Spleen (tissue), 11 donors: ENCODE measurements around the gene MYO6. TPM values are rescaled to one million over a fixed set of nuclear protein-coding genes. Genes with fewer than 3 reads are reported as not detected.

Experiments used
- DNase-seq: peaks from one replicate; pipeline ENCODE4 v3.0.0-alpha.2; 2020
- H3K27ac ChIP-seq, 8 donors: fragments of 200-600 bp; sonication (generic) in 7 of 8; 1 replicate in 4 of 8; 2 replicates in 4 of 8; pipeline versions ENCODE4 v1.5.0 to v1.8.0; 2016 to 2021; ENCODE audit warnings: inconsistent platforms in 4 of 8, mild to moderate bottlenecking in 4 of 8, moderate library complexity in 1 of 8
- H3K27me3 ChIP-seq, 7 donors: fragments of 200-600 bp; sonication (generic) in 6 of 7; replicated peaks in 1 of 7; 1 replicate in 4 of 7; 2 replicates in 3 of 7; pipeline versions ENCODE4 v1.5.0 to v1.8.0; 2016 to 2021; ENCODE audit warnings: inconsistent platforms in 3 of 7, mild to moderate bottlenecking in 1 of 7
- H3K36me3 ChIP-seq, 6 donors: fragments of 200-600 bp; sonication (generic) in 5 of 6; 1 replicate in 4 of 6; 2 replicates in 2 of 6; pipeline versions ENCODE4 v1.5.0 to v1.8.0; 2016 to 2021; ENCODE audit warnings: inconsistent platforms in 2 of 6
- H3K4me1 ChIP-seq, 6 donors: fragments of 200-600 bp; sonication (generic) in 5 of 6; 1 replicate in 3 of 6; 2 replicates in 3 of 6; pipeline versions ENCODE4 v1.5.0 to v1.8.0; 2016 to 2021; ENCODE audit warnings: inconsistent platforms in 3 of 6
- H3K4me3 ChIP-seq, 8 donors: fragments of 200-600 bp; sonication (generic) in 7 of 8; 1 replicate in 4 of 8; 2 replicates in 4 of 8; pipeline versions ENCODE4 v1.5.0 to v1.8.0; 2016 to 2021; ENCODE audit warnings: inconsistent platforms in 4 of 8, mild to moderate bottlenecking in 4 of 8, moderate library complexity in 2 of 8
- H3K9me3 ChIP-seq, 8 donors: fragments of 200-600 bp; sonication (generic) in 7 of 8; 1 replicate in 4 of 8; 2 replicates in 4 of 8; pipeline versions ENCODE4 v1.5.0 to v1.8.0; 2016 to 2021; ENCODE audit warnings: inconsistent platforms in 4 of 8
- POLR2A ChIP-seq, 3 donors: fragments of 450-650 bp; IDR thresholded peaks; one replicate each; pipeline ENCODE4 v1.5.1; 2017; ENCODE audit warnings: antibody characterized with exemption in 3 of 3, mild to moderate bottlenecking in 1 of 3
- POLR2AphosphoS5 ChIP-seq, 3 donors: sonication (generic); formaldehyde crosslinking; IDR thresholded peaks; one replicate each; pipeline ENCODE4 v1.5.1; 2017; ENCODE audit warnings: antibody characterized with exemption in 3 of 3
- WGBS, 5 donors: extraction: QIAGEN DNeasy Blood & Tissue Kit in 3 of 5; methylation state at CpG; one replicate each; pipeline versions ENCODE4 v1.1.5 to v1.1.7; 2013 to 2018; 5-methylcytosine and 5-hydroxymethylcytosine counted together
- intact Hi-C: fragments of 100-400 bp; cut with DNase I; formaldehyde crosslinking; loops from one replicate; pipeline ENCODE4 v1.15.0; 2023; ENCODE audit warnings: low total_unique reads
- polyA plus RNA-seq, 3 donors: library from polyadenylated mRNA; stranded (reverse); fragments of 200-250 nt; gene quantifications; one replicate each; pipeline ENCODE4 v1.2.1, GENCODE V29; 2013
- total RNA-seq, 7 donors: library from RNA; depleted of rRNA in 3 of 7; stranded (reverse); fragments of >200 nt in 3 of 7; fragmentation: NEBNext Ultra II Directional in 4 of 7; extraction: Animal tissue kit (Norgen Biotek cat#: 25700) in 4 of 7; gene quantifications; one replicate each; pipeline versions ENCODE4 v1.1.0 to v1.2.1, GENCODE V29; 2016 to 2021
- TF ChIP-seq, protein P1 (sequence below), 11 experiments: fragments of 200-600 bp in 7 of 11; fragments of 450-650 bp in 4 of 11; sonication (generic) in 4 of 11; IDR thresholded peaks in 8 of 11; conservative IDR thresholded peaks in 3 of 11; 1 replicate in 7 of 11; 2 replicates in 4 of 11; pipeline versions ENCODE4 v1.4.0 to v1.8.0; 2016 to 2021; ENCODE audit warnings: antibody characterized with exemption in 11 of 11, inconsistent platforms in 4 of 11, mild to moderate bottlenecking in 1 of 11
- donor health status: healthy with polysubstance abuse.
- donor health status: DM: no; HTN: no; CAD: no; lungs with moderate emphysema.
- donor health status: DM: no; HTN: no; CAD: no.
- donor health status: Bipolar disorder and iron deficiency.
- donor health status: healthy.
- donor health status: DM: no; HTN: no; CAD: no.
- donor health status: DM: yes; HTN: yes; CAD: no.

The MYO6 gene
- total and polyA plus RNA-seq, 10 donors: 4.2 to 29.1 (median 18.2) TPM

DNA sequence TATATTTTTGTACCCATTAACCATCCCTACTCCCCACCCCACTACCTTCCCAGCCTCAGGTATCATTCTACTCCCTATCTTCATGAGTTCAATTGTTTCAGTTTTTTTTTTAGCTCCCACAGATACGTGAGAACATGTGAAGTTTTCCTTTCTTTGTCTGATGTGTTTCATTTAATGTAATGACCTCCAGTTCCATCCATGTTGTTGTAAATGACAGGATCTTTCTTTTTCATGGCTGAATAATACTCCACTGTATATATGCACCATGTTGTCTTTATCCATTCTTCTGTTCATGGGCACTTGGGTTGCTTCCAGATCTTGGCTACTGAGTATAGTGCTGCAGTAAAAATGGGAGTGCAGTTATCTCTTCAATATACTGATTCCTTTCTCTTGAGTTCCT, 63.5 kb downstream of the MYO6 start:
- intact Hi-C loops: no loop called here
- 76 to 98% (median 94%) methylated on average over 1 of the region's 1 CpG for WGBS, 5 donors
- no peak for TF ChIP-seq POLR2A (IDR thresholded peaks at IDR 0.05)
- TF ChIP-seq, protein P1, sequence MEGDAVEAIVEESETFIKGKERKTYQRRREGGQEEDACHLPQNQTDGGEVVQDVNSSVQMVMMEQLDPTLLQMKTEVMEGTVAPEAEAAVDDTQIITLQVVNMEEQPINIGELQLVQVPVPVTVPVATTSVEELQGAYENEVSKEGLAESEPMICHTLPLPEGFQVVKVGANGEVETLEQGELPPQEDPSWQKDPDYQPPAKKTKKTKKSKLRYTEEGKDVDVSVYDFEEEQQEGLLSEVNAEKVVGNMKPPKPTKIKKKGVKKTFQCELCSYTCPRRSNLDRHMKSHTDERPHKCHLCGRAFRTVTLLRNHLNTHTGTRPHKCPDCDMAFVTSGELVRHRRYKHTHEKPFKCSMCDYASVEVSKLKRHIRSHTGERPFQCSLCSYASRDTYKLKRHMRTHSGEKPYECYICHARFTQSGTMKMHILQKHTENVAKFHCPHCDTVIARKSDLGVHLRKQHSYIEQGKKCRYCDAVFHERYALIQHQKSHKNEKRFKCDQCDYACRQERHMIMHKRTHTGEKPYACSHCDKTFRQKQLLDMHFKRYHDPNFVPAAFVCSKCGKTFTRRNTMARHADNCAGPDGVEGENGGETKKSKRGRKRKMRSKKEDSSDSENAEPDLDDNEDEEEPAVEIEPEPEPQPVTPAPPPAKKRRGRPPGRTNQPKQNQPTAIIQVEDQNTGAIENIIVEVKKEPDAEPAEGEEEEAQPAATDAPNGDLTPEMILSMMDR (IDR thresholded peaks at IDR 0.05 in 8 of 11, conservative IDR thresholded peaks at IDR 0.05 in 3 of 11): no peak
- no peak for TF ChIP-seq POLR2AphosphoS5 (IDR thresholded peaks at IDR 0.05)

DNA sequence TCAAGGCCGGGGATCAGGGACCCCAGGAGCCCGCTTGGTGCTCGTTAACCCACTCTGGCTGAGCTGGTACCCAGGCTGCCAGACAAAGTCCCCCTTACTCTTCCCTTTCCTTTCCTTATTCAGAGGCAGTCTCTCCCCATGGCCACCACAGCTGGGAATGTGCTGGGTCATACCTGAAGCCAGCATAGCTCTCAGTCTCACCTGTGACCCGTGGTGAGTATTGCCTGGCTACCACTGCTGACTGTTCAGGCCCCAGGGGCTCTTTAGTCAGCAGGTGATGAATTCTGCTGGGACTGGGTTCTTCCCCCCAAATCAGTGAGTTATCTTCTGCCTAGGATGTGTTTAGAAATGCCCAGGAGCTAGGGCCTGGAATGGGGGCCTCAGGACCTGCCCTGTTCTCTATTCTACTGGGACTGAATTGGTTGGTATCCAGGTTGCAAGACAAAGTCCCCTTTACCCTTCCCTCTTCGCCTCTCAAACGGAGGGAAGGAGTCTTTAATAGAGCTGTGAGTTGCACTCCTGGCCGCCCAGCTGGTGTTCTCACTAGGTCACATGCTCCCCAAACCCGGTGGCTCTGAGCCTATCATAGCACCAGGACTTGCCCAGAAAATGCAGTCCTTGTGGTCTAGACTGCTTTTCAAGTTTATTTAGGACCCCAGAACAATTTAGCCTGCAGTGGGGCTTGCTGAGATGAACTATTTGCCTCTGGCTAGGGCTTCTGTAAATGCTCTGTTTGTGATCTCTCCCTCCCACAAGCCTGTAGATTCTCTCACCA, 64.6 kb downstream of the MYO6 start:
- no peak for DNase-seq
- Histone ChIP-seq H3K9me3 (peaks cover 0 to 5% (median 0%) of the 10 kb centered on the region in 8 donors), H3K27me3 (no peaks in the 10 kb centered on the region), H3K27ac (no peak overlapping the region), H3K4me3 (no peak overlapping the region), H3K36me3 (no peaks in the 10 kb centered on the region), H3K4me1 (no peaks in the 10 kb centered on the region)
- intact Hi-C loops: no loop called here
- WGBS, 5 donors: 80 to 86% (median 85%) methylated on average over 8 of the region's 8 CpGs
- no peak for TF ChIP-seq POLR2AphosphoS5 (IDR thresholded peaks at IDR 0.05)
- TF ChIP-seq, protein P1 (IDR thresholded peaks at IDR 0.05 in 8 of 11, conservative IDR thresholded peaks at IDR 0.05 in 3 of 11): no peak
- TF ChIP-seq POLR2A (IDR thresholded peaks at IDR 0.05): no peak

More for the DNA sequence above, 63.5 kb downstream of the MYO6 start:
- Histone ChIP-seq H3K4me1 (no peaks in the 10 kb centered on the region), H3K27ac (no peak overlapping the region), H3K4me3 (no peak overlapping the region), H3K27me3 (no peaks in the 10 kb centered on the region), H3K36me3 (no peaks in the 10 kb centered on the region), H3K9me3 (peaks cover 0 to 5% (median 0%) of the 10 kb centered on the region in 8 donors)
- DNase-seq: no peak

DNA sequence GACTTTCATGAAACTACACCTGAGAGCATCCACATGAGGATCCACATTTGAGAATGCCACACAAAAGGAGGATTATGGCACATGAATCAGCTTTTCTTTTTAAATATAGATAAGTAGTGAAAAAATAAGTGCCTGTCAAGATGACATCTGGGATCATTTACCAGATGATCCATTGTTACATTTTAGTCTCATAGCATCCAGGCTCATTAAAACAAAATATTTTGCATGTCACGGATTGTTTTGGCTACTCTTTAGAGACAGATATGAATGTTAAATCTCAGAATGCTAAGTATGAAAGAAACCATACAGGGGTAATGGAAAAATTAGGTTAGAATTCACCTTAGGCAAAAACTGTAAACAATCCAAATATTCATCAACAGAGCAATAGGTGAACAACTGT, 66.7 kb downstream of the MYO6 start:
- TF ChIP-seq POLR2AphosphoS5 (IDR thresholded peaks at IDR 0.05) (no peak), POLR2A (IDR thresholded peaks at IDR 0.05) (no peak)
- TF ChIP-seq, protein P1 (IDR thresholded peaks at IDR 0.05 in 8 of 11, conservative IDR thresholded peaks at IDR 0.05 in 3 of 11): no peak
- peaks cover 0 to 5% (median 0%) of the 10 kb centered on the region in 8 donors for H3K9me3 ChIP-seq
- 78 to 88% (median 82%) methylated on average over 1 of the region's 1 CpG for whole genome bisulfite sequencing, 5 donors
- intact Hi-C loops: no loop called here
- no peaks in the 10 kb centered on the region for H3K4me1 ChIP-seq
- H3K27ac ChIP-seq: no peak overlapping the region
- H3K36me3 ChIP-seq: no peaks in the 10 kb centered on the region
- H3K27me3 ChIP-seq: no peaks in the 10 kb centered on the region
- H3K4me3 ChIP-seq: no peak overlapping the region
- DNase-seq: no peak

DNA sequence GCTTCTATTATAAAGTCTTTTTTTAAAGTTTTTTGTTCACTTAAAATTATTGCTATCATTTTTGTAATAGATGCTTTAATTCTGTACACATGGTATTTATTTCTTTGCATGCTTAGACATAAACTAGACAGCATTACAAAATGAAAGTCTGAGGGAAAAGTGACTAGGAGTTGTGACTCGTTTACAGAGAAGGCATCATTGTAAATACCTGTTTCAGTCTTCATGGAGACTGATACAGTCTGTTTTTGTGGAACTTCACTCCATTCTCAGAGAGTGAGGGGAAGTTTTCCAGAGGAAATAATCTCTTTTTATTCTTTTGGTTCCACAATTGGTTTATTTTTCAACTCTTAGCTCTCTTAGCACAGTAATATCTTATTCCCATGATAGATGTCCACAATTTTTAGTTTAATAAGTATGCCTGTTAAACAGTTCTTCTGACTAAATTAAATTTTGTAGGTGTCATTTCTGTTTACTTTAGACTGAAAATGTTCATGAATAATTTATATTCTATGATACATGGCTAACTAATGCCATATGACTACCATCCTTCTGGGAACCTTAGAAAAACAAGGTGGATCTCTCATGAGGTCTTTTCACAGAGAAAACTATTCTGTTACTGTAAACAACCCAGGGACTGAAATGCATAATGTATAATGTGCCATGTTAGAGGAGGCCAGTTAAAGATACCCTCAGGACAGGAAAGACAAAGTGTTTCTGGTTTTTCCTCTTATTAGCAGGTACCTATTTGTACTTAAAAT, 69.2 kb downstream of the MYO6 start:
- intact Hi-C loops: no loop called here
- Histone ChIP-seq H3K27ac (no peak overlapping the region), H3K27me3 (no peaks in the 10 kb centered on the region), H3K4me1 (no peaks in the 10 kb centered on the region), H3K9me3 (no peaks in the 10 kb centered on the region), H3K36me3 (no peaks in the 10 kb centered on the region), H3K4me3 (no peak overlapping the region)
- WGBS, 5 donors: 64 to 82% (median 70%) methylated on average over 1 of the region's 1 CpG
- DNase-seq: no peak
- TF ChIP-seq, protein P1 (IDR thresholded peaks at IDR 0.05 in 8 of 11, conservative IDR thresholded peaks at IDR 0.05 in 3 of 11): no peak
- no peak for TF ChIP-seq POLR2A (IDR thresholded peaks at IDR 0.05)
- TF ChIP-seq POLR2AphosphoS5 (IDR thresholded peaks at IDR 0.05): no peak
